Measurements from ENCODE around the gene SNAI3. TPM values are rescaled to one million over a fixed set of nuclear protein-coding genes. Genes with fewer than 3 reads are reported as not detected.

The SNAI3 gene
- total RNA-seq, 2 experiments from 2014 or later = 5.2 to 5.3 TPM

GRCh38 chr16:88643644-88643932, 42.7 kb downstream of the SNAI3 start:
- DNase-seq = no peak
- H3K9me3 Mint-ChIP-seq = no peaks in the 10 kb centered on the region
- H3K27me3 Mint-ChIP-seq = peaks cover 14% of the 10 kb centered on the region
- peaks cover 14% of the 10 kb centered on the region for H3K4me1 Mint-ChIP-seq (ENCODE audit: low read depth)
- intact Hi-C loops (cut with micrococcal nuclease) = no loop called here
- no peak for TF ChIP-seq CTCF (IDR thresholded peaks at IDR 0.05)
- no peak for ATAC-seq
- peaks cover 20% of the 10 kb centered on the region for H3K36me3 Mint-ChIP-seq (ENCODE audit: low read depth)
- H3K27ac Mint-ChIP-seq = no peak overlapping the region
- ChIA-PET POLR2A (interaction anchor here (1.2 to 1.5 kb wide), 2 partner anchors 11 to 24 kb away, joined by 3 read pairs; no protein-coding TSS in a partner anchor), CTCF (no interaction called here)
- H3K4me3 Mint-ChIP-seq = no peak overlapping the region

GRCh38 chr16:88642881-88643643, 43.2 kb downstream of the SNAI3 start:
- no peak for ATAC-seq
- no peaks in the 10 kb centered on the region for H3K9me3 Mint-ChIP-seq
- ChIA-PET CTCF (no interaction called here), POLR2A (interaction anchor here (1.2 to 2.0 kb wide), 3 partner anchors 10 to 23 kb away, joined by 3 to 4 read pairs (median 3); no protein-coding TSS in a partner anchor)
- peaks cover 17% of the 10 kb centered on the region for H3K4me1 Mint-ChIP-seq (ENCODE audit: low read depth)
- no peak for TF ChIP-seq CTCF (IDR thresholded peaks at IDR 0.05)
- no peak overlapping the region for H3K27ac Mint-ChIP-seq
- peaks cover 20% of the 10 kb centered on the region for H3K36me3 Mint-ChIP-seq (ENCODE audit: low read depth)
- intact Hi-C loops (cut with micrococcal nuclease) = no loop called here
- H3K27me3 Mint-ChIP-seq = peaks cover 14% of the 10 kb centered on the region
- no peak overlapping the region for H3K4me3 Mint-ChIP-seq
- DNase-seq = no peak

DNA sequence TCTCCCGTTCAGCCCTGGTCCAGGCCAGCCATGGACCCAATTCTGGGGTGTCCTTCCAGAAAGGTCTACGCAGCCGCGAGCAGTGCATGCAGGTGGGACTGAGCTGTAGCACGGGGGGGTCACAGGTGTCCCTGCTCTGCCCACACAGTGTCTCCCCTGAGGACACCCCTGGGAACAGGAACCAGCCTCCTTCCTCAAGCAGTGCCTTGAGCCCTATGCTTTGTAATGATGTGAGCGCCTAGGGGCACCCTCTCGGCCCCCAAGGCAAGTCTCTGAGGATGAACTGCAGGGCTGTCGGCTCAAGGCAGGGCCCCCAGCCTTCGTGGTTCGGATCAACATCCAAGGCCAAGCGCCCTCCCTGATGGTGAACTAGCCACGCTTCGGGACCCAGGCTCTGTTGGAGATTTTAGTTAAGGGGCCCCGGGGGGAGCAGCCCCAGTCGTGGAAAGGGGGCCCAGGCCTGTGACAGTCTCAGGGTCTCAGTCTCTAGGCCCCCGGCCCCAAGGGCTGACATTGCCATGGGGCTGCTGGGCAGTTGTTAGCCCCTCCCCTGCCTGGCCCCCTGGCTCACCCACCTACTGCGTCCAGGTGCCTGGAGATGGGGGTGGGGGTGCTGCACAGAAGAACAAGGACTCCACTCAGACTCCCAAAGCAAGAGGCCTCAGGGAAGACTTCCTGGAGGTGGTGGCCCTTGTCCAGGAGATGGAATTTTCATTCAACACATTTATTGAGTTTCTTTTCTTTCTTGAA, 45.6 kb downstream of the SNAI3 start:
- Mint-ChIP-seq H3K27me3 (peaks cover 20% of the 10 kb centered on the region), H3K4me1 (ENCODE audit: low read depth) (peaks cover 34% of the 10 kb centered on the region), H3K4me3 (no peak overlapping the region), H3K36me3 (ENCODE audit: low read depth) (peaks cover 22% of the 10 kb centered on the region), H3K9me3 (no peaks in the 10 kb centered on the region), H3K27ac (no peak overlapping the region)
- TF ChIP-seq CTCF (IDR thresholded peaks at IDR 0.05) = no peak
- ATAC-seq (no peak), DNase-seq (no peak)
- ChIA-PET CTCF (no interaction called here), POLR2A (interaction anchor here (0.8 kb wide), 1 partner anchor 9 kb away, joined by 3 read pairs; no protein-coding TSS in a partner anchor)
- intact Hi-C loops (cut with micrococcal nuclease) = no loop called here

GRCh38 chr16:88640039-88640495, 46.2 kb downstream of the SNAI3 start:
- ATAC-seq = no peak
- no peak for TF ChIP-seq CTCF (IDR thresholded peaks at IDR 0.05)
- no peak overlapping the region for H3K27ac Mint-ChIP-seq
- no peak for DNase-seq
- ChIA-PET CTCF (no interaction called here), POLR2A (interaction anchor here (0.7 to 2.2 kb wide), 2 partner anchors 8 to 172 kb away, joined by 3 to 11 read pairs; no protein-coding TSS in a partner anchor)
- H3K4me1 Mint-ChIP-seq (ENCODE audit: low read depth) = peaks cover 34% of the 10 kb centered on the region
- peaks cover 19% of the 10 kb centered on the region for H3K36me3 Mint-ChIP-seq (ENCODE audit: low read depth)
- no peaks in the 10 kb centered on the region for H3K9me3 Mint-ChIP-seq
- H3K27me3 Mint-ChIP-seq = peaks cover 20% of the 10 kb centered on the region
- intact Hi-C loops (cut with micrococcal nuclease) = no loop called here
- H3K4me3 Mint-ChIP-seq = no peak overlapping the region

All from activated CD8-positive, alpha-beta T cell treated with anti-CD3 and anti-CD28 coated beads for 36 hours (primary cell).